Activated T-helper 1 cell treated with Interleukin-2 at 50 U/mL for 16 hours (primary cell): ENCODE data around the gene PRSS58.

Source experiments
- DNase-seq: peaks from one replicate; pipeline ENCODE4 v3.0.0-alpha.2; 2020; ENCODE audit warnings: low read depth

PRSS58 gene

DNA sequence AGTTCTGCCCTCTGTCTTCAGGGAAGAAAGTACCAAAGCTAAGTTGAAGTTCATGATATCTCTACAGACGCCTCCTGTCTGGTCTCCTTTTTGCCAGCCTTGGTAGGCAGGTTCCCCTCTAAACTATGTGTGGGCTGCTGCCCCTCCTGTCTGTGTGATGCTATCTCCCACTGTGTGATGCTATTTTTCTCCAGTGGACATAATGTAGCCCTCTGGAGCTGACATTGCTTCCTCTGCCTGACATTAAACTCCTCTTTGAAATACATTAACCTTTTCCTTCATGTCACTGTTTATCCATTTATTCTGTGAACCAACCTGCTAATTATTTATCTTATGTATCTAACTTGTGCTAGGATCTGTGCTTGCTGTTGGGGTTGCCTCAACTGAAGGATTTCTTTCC is at the start of gene PRSS58:
Gene PRSS58, minus strand, starts transcription at position 101 of the 400 bp plus-strand sequence. CDS start 351 bp downstream, outside the sequence.
- no peak for DNase-seq

DNA sequence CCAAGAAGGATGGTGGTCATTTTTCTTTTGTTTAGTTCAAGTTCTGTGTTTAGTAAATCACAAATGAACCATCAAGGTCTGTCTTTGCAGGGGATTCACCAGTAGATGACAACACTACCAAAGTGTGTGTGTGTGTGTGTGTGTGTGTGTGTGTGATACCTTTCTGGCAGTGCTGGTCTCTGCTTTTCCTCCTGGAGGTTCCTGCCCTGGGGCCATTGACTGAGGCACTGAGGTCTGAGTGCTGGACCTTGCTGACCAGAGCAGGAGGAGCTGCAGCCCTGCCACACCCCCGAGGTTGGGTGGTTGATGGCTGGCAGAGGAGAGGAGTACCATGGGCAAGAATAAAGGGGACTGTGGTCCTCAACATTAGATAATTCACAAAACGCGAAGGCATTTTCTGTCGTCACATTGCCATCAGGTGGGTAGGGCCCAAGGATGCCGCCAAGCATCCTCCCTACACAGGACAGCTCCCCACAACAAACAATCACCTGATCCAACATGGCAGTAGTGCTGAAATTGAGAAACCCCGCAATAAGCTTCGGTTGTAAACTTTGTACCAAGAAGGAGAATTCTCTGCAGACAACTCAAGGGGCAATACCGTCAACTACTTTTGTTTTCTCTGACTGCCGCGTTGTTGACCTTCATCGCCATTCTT is 49.5 kb upstream of the PRSS58 start:
- DNase-seq = no peak

- no peak for DNase-seq
Observed at GRCh38 chr7:142303650-142304049, 45.8 kb upstream of the PRSS58 start.

DNA sequence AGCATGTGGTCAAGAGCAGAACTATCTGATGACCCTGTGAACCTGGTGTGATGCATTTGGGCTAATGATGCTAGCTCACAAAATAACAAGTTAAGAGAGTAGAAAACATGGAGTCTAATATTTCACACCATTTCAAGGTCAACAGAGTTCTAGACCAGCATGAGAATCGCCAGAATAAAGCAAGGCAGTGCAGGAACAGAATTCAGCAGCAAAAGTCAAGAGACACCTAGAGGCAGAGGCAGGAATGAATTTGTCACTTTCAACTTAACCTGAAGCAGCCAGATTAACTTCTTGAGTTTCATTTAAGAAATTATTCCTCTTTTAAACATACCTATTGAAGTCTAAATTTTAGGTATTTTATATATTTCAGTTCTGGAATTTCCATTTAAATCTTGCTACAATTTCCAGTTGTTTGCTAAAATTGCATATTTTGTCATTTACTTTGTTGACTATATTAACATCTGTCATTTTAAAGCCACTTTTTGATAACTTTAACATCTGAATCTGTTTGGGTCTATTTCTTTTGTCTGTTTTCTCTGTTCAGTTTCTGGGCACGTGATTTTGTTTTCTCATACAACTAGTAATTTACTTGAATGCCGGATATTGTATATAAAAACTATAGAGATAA is 44.2 kb upstream of the PRSS58 start:
- DNase-seq = no peak

DNA sequence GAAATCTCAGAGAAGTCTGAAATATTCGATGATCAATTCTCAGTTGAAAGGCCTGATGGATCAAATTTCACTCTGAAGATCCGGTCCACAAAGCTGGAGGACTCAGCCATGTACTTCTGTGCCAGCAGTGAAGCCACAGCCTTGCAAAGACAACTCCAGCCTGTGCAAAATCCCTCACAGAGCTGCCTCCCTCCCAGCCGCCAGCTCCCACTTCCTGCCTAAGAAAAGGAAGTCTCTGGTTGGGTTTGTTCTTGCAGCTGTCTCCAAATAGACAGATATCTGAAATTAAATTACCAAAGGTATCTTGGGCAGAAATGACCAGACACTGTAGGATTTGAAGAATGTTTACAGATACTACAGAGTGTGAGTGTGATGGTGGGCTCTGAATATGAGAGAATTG is 43.4 kb upstream of the PRSS58 start:
- DNase-seq = no peak

- no peak for DNase-seq
Observed at GRCh38 chr7:142300689-142301088, 42.8 kb upstream of the PRSS58 start.

GRCh38 chr7:142299237-142299781 is 41.5 kb upstream of the PRSS58 start:
- DNase-seq = no peak

DNA sequence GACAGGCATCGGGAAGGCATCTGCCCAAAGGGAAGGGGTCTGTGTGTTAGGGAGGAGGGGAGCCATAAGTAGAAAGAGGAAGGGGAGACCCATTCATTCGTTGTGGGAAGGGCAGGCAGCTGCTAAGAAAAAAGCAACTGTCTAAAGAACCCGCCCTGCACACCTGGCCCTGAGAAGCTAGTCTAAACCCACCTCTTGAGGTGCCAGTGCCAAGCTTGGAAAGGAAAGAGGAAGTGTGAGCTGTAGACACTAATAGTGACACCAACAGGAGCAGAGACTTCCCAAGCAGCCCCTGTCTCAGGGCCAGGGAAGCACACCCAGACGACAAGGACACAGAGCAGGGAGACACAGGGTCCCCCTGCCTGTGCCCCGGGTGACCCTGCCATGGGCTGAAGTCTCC is 40.8 kb upstream of the PRSS58 start:
- no peak for DNase-seq

DNA sequence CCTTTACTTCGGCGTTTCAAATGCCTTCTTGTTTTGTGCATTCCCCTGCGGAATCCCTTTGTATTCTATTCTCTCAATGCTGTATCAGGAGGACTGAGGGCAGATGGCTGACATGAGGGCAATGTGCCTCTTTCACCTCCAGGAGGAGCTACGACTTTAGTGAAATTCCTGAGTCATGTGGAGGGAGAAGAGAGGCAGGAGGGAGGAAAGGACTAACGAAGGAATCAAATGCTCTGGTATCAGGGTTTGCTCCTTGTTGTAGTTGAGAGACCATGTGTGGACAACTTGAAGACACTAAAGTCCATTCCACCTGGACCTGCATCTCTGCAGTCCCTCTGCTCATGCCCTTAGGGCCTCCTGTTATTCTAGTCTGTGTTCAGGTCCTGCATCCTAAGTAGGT is 40.2 kb upstream of the PRSS58 start:
- no peak for DNase-seq

GRCh38 chr7:142280263-142280662 is 22.4 kb upstream of the PRSS58 start:
- DNase-seq = no peak

DNA sequence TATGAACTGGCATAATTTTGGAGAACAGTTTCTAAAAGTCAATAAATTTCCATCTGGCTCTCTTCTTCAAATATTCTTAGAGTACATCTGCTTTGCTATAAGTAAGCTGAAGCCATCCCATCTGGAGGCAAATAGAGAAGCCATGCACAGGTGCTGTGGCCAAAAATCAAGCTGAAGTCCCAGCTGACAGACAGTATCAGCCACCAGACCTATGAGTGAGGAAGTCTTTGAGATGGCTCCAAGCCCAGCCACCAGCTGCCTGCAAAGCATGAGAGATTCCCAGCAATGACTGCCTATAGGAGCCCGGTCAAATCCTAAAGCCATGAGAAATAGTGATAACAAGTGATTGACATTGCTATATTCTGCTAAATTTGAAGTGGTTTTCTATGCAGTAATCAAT is 21.7 kb upstream of the PRSS58 start:
- no peak for DNase-seq

- DNase-seq = no peak
Observed at GRCh38 chr7:142275028-142275427, 17.2 kb upstream of the PRSS58 start.

GRCh38 chr7:142272841-142273240 is 15.0 kb upstream of the PRSS58 start:
- no peak for DNase-seq

DNA sequence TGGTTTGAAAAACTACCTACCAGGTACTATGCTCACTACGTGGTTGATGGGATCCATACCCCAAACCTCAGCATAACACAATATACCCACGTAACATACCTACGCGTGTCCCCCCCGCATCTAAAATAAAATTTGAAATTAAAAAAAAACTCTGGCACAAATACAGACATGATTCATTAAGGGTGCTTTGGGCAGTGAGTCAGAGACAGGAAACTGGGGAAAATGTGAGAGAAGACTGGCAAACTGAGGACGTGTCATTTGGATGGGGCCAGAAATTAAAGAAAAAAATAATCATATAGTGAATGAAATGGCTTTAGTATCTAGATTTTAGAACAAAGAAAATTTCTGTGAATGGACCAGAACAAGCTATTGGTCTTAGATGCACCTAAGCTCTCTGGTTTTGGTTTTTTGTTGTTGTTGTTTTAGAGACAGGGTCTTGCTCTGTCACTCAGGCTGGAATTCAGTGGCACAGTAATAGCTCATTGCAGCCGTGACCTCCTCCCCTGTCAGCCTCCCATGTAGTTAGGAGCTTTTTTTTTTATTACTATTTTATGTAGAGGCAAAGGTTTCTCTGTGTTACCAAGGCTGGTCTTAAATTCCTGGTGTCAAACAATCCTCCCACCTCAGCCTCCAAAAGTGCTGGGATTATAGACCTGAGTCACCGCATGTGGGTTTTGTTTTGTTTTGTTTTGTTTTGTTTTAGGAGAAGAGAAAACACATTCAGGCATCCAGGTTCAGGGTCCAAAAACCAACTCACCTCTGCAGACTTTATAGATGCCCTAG is 5.9 kb upstream of the PRSS58 start:
- no peak for DNase-seq

DNA sequence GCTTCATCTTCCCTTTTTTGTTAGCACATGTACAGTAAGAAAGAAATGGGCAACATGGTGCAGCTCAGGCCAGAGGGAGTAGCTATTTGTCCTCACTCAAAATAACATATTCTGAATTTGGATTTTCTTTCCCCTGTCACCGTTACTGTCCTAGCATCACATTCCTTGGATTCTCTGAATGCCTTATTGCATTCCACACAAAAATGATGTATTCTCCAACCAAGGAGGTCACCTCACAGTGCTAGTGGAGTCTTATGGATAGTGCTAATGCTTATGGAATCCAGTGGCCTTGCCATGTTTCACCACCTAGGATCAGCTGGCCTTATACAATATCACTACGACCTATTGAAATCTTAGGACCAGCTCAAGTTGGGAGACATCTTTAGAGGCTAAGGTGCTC is 7.2 kb downstream of the PRSS58 start:
- DNase-seq = no peak

- DNase-seq = no peak
Observed at GRCh38 chr7:142249918-142250317, 7.9 kb downstream of the PRSS58 start.

GRCh38 chr7:142248166-142249160 is 9.4 kb downstream of the PRSS58 start:
- DNase-seq = no peak

- DNase-seq = no peak
Observed at GRCh38 chr7:142243823-142244222, 14.0 kb downstream of the PRSS58 start.

- no peak for DNase-seq
Observed at GRCh38 chr7:142240546-142240945, 17.3 kb downstream of the PRSS58 start.

GRCh38 chr7:142231716-142232115 is 26.1 kb downstream of the PRSS58 start:
- DNase-seq = no peak

GRCh38 chr7:142228537-142229104 is 29.2 kb downstream of the PRSS58 start:
- DNase-seq = no peak
